Measurements from ENCODE around the gene DIDO1. TPM values are rescaled to one million over a fixed set of nuclear protein-coding genes. Genes with fewer than 3 reads are reported as not detected.

Gene DIDO1
- total RNA-seq, 2 experiments from 2014 or later = 65.1 to 70.6 TPM

DNA sequence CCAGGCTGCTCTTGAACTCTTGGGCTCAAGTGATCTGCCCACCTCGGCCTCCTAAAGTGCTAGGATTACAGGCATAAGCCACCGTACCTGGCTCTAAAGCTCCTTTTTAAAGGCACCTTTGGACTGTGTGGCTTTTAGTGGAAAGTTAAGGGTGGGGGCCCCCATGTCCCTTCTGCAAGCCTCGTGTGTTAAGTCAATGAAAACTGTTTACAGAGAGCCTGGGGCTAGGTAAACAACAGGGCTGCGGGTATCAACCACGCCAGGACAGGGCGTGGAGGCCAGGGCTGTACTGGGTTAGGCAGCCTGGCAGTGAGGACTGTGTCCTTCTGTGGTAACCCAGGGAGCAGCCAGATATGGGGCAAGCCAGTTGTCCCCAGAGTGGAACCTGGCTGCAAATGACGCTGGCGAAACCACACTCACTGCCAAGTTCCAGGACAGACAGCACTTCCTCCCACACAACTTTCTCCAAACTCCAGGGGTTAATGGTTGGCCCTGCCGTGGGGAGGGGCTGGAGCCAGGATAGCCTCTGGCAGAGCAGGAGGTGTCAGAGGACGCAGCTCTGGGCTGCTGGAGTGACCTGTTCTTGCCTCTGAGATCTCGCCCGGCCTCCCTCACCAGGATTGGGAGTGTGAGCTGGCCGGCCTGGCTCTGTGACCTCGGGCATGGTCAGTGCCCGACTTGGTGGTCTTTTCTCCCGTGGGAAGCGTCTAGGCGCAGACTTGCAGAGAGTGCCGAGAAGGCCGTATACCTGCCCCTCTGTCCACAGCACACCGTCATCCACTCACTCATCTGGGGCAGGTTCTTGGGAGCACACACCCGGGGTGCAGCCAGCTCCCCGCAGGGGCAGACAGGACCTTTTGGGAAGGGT, 29.4 kb upstream of the DIDO1 start:
- H3K4me1 ChIP-seq (ENCODE audit: insufficient read depth, low read length, poor library complexity, severe bottlenecking) = peaks cover 24% of the 10 kb centered on the region
- H2AFZ ChIP-seq (ENCODE audit: low read length) = no peak overlapping the region
- H3K79me2 ChIP-seq (ENCODE audit: insufficient read depth, low read depth, low read length) = no peaks in the 10 kb centered on the region
- no peak overlapping the region for H3K27ac ChIP-seq (ENCODE audit: low read depth, low read length, poor library complexity, severe bottlenecking)
- no peaks in the 10 kb centered on the region for H3K9me2 ChIP-seq (ENCODE audit: insufficient read depth, low read length)
- H4K20me1 ChIP-seq (ENCODE audit: insufficient read depth, low read length) = no peaks in the 10 kb centered on the region
- H3K4me2 ChIP-seq (ENCODE audit: low read length) = no peak overlapping the region
- H3K36me3 ChIP-seq (ENCODE audit: insufficient read depth, low read length) = no peaks in the 10 kb centered on the region
- ChIA-PET CTCF (ENCODE audit: unreplicated experiment) (no interaction called here), POLR2A (no interaction called here)
- intact Hi-C loops (cut with micrococcal nuclease; ENCODE audit: unreplicated experiment) = loop anchor here (2.0 to 10.0 kb wide), 2 partner anchors 37 to 49 kb away; partner anchors contain the start of gene BHLHE23
- H3K9me3 ChIP-seq (ENCODE audit: low read length) = no peaks in the 10 kb centered on the region
- TF ChIP-seq EZH2phosphoT487 (IDR thresholded peaks at IDR 0.05; ENCODE audit: borderline replicate concordance, low read depth, low read length) = no peak
- TF ChIP-seq, protein P1, sequence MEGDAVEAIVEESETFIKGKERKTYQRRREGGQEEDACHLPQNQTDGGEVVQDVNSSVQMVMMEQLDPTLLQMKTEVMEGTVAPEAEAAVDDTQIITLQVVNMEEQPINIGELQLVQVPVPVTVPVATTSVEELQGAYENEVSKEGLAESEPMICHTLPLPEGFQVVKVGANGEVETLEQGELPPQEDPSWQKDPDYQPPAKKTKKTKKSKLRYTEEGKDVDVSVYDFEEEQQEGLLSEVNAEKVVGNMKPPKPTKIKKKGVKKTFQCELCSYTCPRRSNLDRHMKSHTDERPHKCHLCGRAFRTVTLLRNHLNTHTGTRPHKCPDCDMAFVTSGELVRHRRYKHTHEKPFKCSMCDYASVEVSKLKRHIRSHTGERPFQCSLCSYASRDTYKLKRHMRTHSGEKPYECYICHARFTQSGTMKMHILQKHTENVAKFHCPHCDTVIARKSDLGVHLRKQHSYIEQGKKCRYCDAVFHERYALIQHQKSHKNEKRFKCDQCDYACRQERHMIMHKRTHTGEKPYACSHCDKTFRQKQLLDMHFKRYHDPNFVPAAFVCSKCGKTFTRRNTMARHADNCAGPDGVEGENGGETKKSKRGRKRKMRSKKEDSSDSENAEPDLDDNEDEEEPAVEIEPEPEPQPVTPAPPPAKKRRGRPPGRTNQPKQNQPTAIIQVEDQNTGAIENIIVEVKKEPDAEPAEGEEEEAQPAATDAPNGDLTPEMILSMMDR (conservative IDR thresholded peaks at IDR 0.05; ENCODE audit: low read length) = no peak
- no peak overlapping the region for H3K4me3 ChIP-seq (ENCODE audit: low read depth, low read length, poor library complexity, severe bottlenecking)
- BruUV-seq (replicated peaks) = no TSS peak
- DNase-seq (ENCODE audit: low spot score) = no peak

DNA sequence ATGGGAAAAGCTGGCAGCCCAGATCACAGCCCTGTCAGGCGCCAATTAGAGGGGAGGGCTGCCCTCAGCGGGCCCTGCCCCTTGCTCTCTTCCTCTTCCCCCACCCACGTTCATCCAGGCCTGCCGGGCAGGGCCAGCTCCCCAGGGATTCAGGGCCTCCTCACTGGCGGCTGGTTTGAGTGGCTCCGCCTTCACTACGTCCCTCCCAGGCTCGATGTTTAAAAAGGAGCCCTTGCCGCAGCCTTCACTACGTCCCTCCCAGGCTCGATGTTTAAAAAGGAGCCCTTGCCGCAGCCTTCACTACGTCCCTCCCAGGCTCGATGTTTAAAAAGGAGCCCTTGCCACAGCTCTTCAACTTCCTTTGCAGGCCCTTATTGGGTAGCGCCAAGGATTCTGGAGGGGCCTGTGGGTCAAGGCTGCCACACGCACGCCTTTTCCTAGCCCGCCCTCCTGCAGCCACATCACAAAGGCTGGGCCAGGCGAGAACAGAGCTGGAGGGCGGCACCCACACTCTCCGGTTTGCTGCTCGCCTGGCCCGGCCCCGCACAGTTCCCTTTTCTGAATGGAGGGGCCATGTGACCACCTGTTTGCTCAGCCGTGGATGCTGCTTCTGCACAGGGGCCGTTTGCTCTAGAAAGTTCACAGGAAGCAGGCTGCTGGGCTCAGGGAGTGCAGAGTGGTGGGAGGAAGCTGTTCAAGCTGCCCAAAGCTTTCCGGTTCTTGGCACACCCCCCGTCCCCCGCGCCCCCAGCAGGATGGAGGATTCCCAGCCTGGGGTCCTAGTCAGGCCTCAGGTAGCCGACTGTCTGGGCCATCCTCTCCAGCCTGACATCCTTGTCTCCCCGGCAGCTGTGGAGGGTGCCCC, 27.8 kb upstream of the DIDO1 start:
- TF ChIP-seq, protein P1 (conservative IDR thresholded peaks at IDR 0.05; ENCODE audit: low read length) = no peak
- no peak for TF ChIP-seq EZH2phosphoT487 (IDR thresholded peaks at IDR 0.05; ENCODE audit: borderline replicate concordance, low read depth, low read length)
- H3K27ac ChIP-seq (ENCODE audit: low read depth, low read length, poor library complexity, severe bottlenecking) = peak overlapping the region; percentile 89
- H3K9me2 ChIP-seq (ENCODE audit: insufficient read depth, low read length) = no peaks in the 10 kb centered on the region
- H3K4me2 ChIP-seq (ENCODE audit: low read length) = peak overlapping the region; percentile 72
- H3K4me3 ChIP-seq (ENCODE audit: low read depth, low read length, poor library complexity, severe bottlenecking) = peak overlapping the region; percentile 44
- peaks cover 16% of the 10 kb centered on the region for H3K36me3 ChIP-seq (ENCODE audit: insufficient read depth, low read length)
- ChIA-PET CTCF (ENCODE audit: unreplicated experiment) (interaction anchor here (0.7 to 1.1 kb wide), 2 partner anchors 47 to 1026 kb away, joined by 4 read pairs; no protein-coding TSS in a partner anchor), POLR2A (interaction anchor here (0.6 to 1.5 kb wide), 13 partner anchors 8 to 344 kb away, joined by 3 to 6 read pairs (median 3); partner anchors contain the start of gene DIDO1)
- intact Hi-C loops (cut with micrococcal nuclease; ENCODE audit: unreplicated experiment) = loop anchor here (1.0 to 10.0 kb wide), 3 partner anchors 16 to 51 kb away; partner anchors contain the start of genes BHLHE23 and GID8
- no peaks in the 10 kb centered on the region for H3K79me2 ChIP-seq (ENCODE audit: insufficient read depth, low read depth, low read length)
- H3K9me3 ChIP-seq (ENCODE audit: low read length) = peaks cover 7% of the 10 kb centered on the region
- no TSS peak for BruUV-seq (replicated peaks)
- peak overlapping the region; percentile 58 for H2AFZ ChIP-seq (ENCODE audit: low read length)
- peak; percentile 96 for DNase-seq (ENCODE audit: low spot score)
- peaks cover 24% of the 10 kb centered on the region for H3K4me1 ChIP-seq (ENCODE audit: insufficient read depth, low read length, poor library complexity, severe bottlenecking)
- H4K20me1 ChIP-seq (ENCODE audit: insufficient read depth, low read length) = no peaks in the 10 kb centered on the region
